Gastrocnemius medialis (tissue), 4 donors: ENCODE measurements around the gene EEF1G.

Experiments
- CTCF ChIP-seq, 5 experiments: fragments of 450-650 bp in 3 of 5; fragments of 200-600 bp in 2 of 5; sonication (generic) in 2 of 5; IDR thresholded peaks in 4 of 5; conservative IDR thresholded peaks in 1 of 5; 1 replicate in 4 of 5; 2 replicates in 1 of 5; pipeline ENCODE4 v1.5.1; 2016 to 2019; ENCODE audit warnings: antibody characterized with exemption in 5 of 5, mild to moderate bottlenecking in 3 of 5, moderate library complexity in 3 of 5
- POLR2A ChIP-seq, 2 donors: fragments of 450-650 bp; IDR thresholded peaks; one replicate each; pipeline ENCODE4 v1.6.1; 2017; ENCODE audit warnings: antibody characterized with exemption in 2 of 2, mild to moderate bottlenecking in 2 of 2, moderate library complexity in 2 of 2

- TF ChIP-seq CTCF (IDR thresholded peaks at IDR 0.05 in 4 of 5, conservative IDR thresholded peaks at IDR 0.05 in 1 of 5) (no peak), POLR2A (IDR thresholded peaks at IDR 0.05) (no peak)
Observed at GRCh38 chr11:62613291-62613778, 39.6 kb upstream of the EEF1G start.
